Testis (tissue), 2 donors: ENCODE results near the gene CHCHD10.

Experiments used
- CTCF ChIP-seq, 3 experiments: fragments of 450-650 bp in 2 of 3; fragments of 200-600 bp in 1 of 3; sonication (generic) in 1 of 3; IDR thresholded peaks; one replicate each; pipeline ENCODE4 v1.5.1; 2016 to 2019; ENCODE audit warnings: antibody characterized with exemption in 3 of 3, mild to moderate bottlenecking in 2 of 3, moderate library complexity in 1 of 3
- POLR2A ChIP-seq: fragments of 450-650 bp; IDR thresholded peaks from one replicate; pipeline ENCODE4 v1.6.1; 2017; ENCODE audit warnings: antibody characterized with exemption, mild to moderate bottlenecking, moderate library complexity

- TF ChIP-seq POLR2A: peak; percentile 18
- TF ChIP-seq CTCF (IDR thresholded peaks at IDR 0.05): no peak
Observed at GRCh38 chr22:23786752-23787599, 19.2 kb upstream of the CHCHD10 start, which contains the start of gene SMARCB1.
